GM23338 (cell line): ENCODE measurements around the gene GNAS. TPM values are rescaled to one million over a fixed set of nuclear protein-coding genes. Genes with fewer than 3 reads are reported as not detected.

Experiments used
- ATAC-seq: fragments of 200-7000 bp; cut with Tn5 transposase; 3 replicates; pipeline ENCODE4 v1.9.1; 2020
- DNase-seq: peaks from one replicate; pipeline ENCODE4 v3.0.0-alpha.2; 2015; ENCODE audit warnings: low spot score
- H2AFZ ChIP-seq: fragments of 200-600 bp; sonication (generic); 2 replicates; pipeline ENCODE4 v1.8.0; 2016; ENCODE audit warnings: antibody characterized with exemption, mild to moderate bottlenecking, moderate library complexity
- H3F3A ChIP-seq: fragments of 200-600 bp; sonication (generic); replicated peaks from 2 replicates; pipeline ENCODE4 v1.8.0; 2017; ENCODE audit warnings: antibody characterized with exemption, mixed run types, low read depth
- H3K27ac ChIP-seq: fragments of 200-600 bp; sonication (generic); 2 replicates; pipeline ENCODE4 v1.6.1; 2016; ENCODE audit warnings: low read depth
- H3K27me3 ChIP-seq: fragments of 200-600 bp; sonication (generic); 2 replicates; pipeline ENCODE4 v1.8.0; 2016; ENCODE audit warnings: mild to moderate bottlenecking, mixed run types, moderate library complexity; ENCODE audit not compliant: insufficient read depth
- H3K36me3 ChIP-seq: fragments of 200-600 bp; sonication (generic); 2 replicates; pipeline ENCODE4 v1.8.0; 2016; ENCODE audit warnings: mild to moderate bottlenecking; ENCODE audit not compliant: insufficient read depth
- H3K4me1 ChIP-seq: fragments of 200-600 bp; sonication (generic); 2 replicates; pipeline ENCODE4 v1.8.0; 2016; ENCODE audit warnings: mild to moderate bottlenecking, moderate library complexity; ENCODE audit not compliant: insufficient read depth
- H3K4me2 ChIP-seq: fragments of 200-600 bp; sonication (generic); 2 replicates; pipeline ENCODE4 v1.7.1; 2017; ENCODE audit warnings: mixed run types
- H3K4me3 ChIP-seq: fragments of 200-600 bp; sonication (generic); 2 replicates; pipeline ENCODE4 v1.6.1; 2016; ENCODE audit warnings: mixed run types
- H3K79me2 ChIP-seq: fragments of 200-600 bp; sonication (generic); replicated peaks from 2 replicates; pipeline ENCODE4 v1.8.0; 2017; ENCODE audit warnings: mild to moderate bottlenecking; ENCODE audit not compliant: insufficient read depth
- H3K9me2 ChIP-seq: fragments of 200-600 bp; sonication (generic); 2 replicates; pipeline ENCODE4 v1.8.0; 2017; ENCODE audit not compliant: insufficient read depth
- H4K20me1 ChIP-seq: fragments of 200-600 bp; sonication (generic); replicated peaks from 2 replicates; pipeline ENCODE4 v1.8.0; 2017; ENCODE audit warnings: mild to moderate bottlenecking; ENCODE audit not compliant: insufficient read depth
- H3K27ac Mint-ChIP-seq: 2 replicates; pipeline ENCODE4 v1.8.0; 2020; ENCODE audit warnings: inconsistent platforms, mild to moderate bottlenecking, moderate library complexity, mixed read lengths
- H3K27me3 Mint-ChIP-seq: 3 replicates; pipeline ENCODE4 v1.8.0; 2022; ENCODE audit warnings: low read depth, mild to moderate bottlenecking, moderate library complexity, mixed read lengths, inconsistent platforms; ENCODE audit not compliant: insufficient read depth, poor library complexity
- H3K36me3 Mint-ChIP-seq: 3 replicates; pipeline ENCODE4 v1.8.0; 2021; ENCODE audit warnings: low read depth, mild to moderate bottlenecking, inconsistent platforms, moderate library complexity, mixed read lengths
- H3K4me1 Mint-ChIP-seq: 3 replicates; pipeline ENCODE4 v1.8.0; 2020; ENCODE audit warnings: mild to moderate bottlenecking, inconsistent platforms, mixed read lengths
- H3K4me3 Mint-ChIP-seq: 3 replicates; pipeline ENCODE4 v1.8.0; 2021; ENCODE audit warnings: moderate library complexity, mild to moderate bottlenecking, inconsistent platforms, mixed read lengths
- H3K9me3 Mint-ChIP-seq: 3 replicates; pipeline ENCODE4 v1.8.0; 2020; ENCODE audit warnings: moderate library complexity, mild to moderate bottlenecking, inconsistent platforms, mixed read lengths
- CREB1 ChIP-seq: fragments of 250-450 bp; sonication (Bioruptor Pico); IDR thresholded peaks from 2 replicates; pipeline ENCODE4 v1.5.0; 2020; ENCODE audit warnings: low read depth, mild to moderate bottlenecking, moderate library complexity
- CTCF ChIP-seq, 2 experiments: fragments of 200-600 bp in 1 of 2; sonication (generic) in 1 of 2; conservative IDR thresholded peaks; 2 replicates each; pipeline versions ENCODE4 v1.5.1 to v1.6.1; 2016 to 2017; ENCODE audit warnings: antibody characterized with exemption in 2 of 2, low read depth in 2 of 2, mild to moderate bottlenecking in 2 of 2, moderate library complexity in 1 of 2
- ETS1 ChIP-seq: IDR thresholded peaks from 2 replicates; pipeline ENCODE4 v1.6.1; 2016; ENCODE audit warnings: antibody characterized with exemption
- EZH2 ChIP-seq: fragments of 200-600 bp; sonication (generic); IDR thresholded peaks from one replicate; pipeline ENCODE4 v1.8.0; 2017; ENCODE audit warnings: antibody characterized with exemption, mild to moderate bottlenecking, low read depth; ENCODE audit not compliant: unreplicated experiment
- EZH2phosphoT487 ChIP-seq: fragments of 200-600 bp; sonication (generic); IDR thresholded peaks from one replicate; pipeline ENCODE4 v1.8.1; 2018; ENCODE audit warnings: antibody characterized with exemption; ENCODE audit not compliant: unreplicated experiment
- JUNB ChIP-seq: IDR thresholded peaks from one replicate; pipeline ENCODE4 v1.6.1; 2016; ENCODE audit warnings: antibody characterized with exemption; ENCODE audit not compliant: unreplicated experiment
- NANOG ChIP-seq: IDR thresholded peaks from 2 replicates; pipeline ENCODE4 v1.6.1; 2016; ENCODE audit warnings: antibody characterized with exemption, borderline replicate concordance
- POLR2AphosphoS5 ChIP-seq: IDR thresholded peaks from 2 replicates; pipeline ENCODE4 v1.6.1; 2016; ENCODE audit warnings: antibody characterized with exemption, low read depth
- REST ChIP-seq: IDR thresholded peaks from one replicate; pipeline ENCODE4 v1.6.1; 2018; ENCODE audit warnings: antibody characterized with exemption; ENCODE audit not compliant: unreplicated experiment
- STAT1 ChIP-seq: IDR thresholded peaks from one replicate; pipeline ENCODE4 v1.6.1; 2016; ENCODE audit warnings: antibody characterized with exemption; ENCODE audit not compliant: unreplicated experiment
- ZNF114 ChIP-seq: fragments of 250-450 bp; sonication (Bioruptor Pico); IDR thresholded peaks from 2 replicates; pipeline ENCODE4 v1.5.0; 2020; ENCODE audit warnings: mild to moderate bottlenecking, moderate library complexity
- ZNF331 ChIP-seq: fragments of 250-450 bp; sonication (Bioruptor Pico); IDR thresholded peaks from 2 replicates; pipeline ENCODE4 v1.5.0; 2020; ENCODE audit warnings: low read depth, mild to moderate bottlenecking, moderate library complexity
- ZNF462 ChIP-seq: fragments of 250-450 bp; sonication (Bioruptor Pico); IDR thresholded peaks from 2 replicates; pipeline ENCODE4 v1.5.0; 2020; ENCODE audit warnings: mild to moderate bottlenecking, moderate library complexity
- polyA plus RNA-seq: library from polyadenylated mRNA; unstranded; fragments of >200 nt; fragmentation: Nextera tagmentation; extraction: Ambion mirVana; gene quantifications from 2 replicates; pipeline ENCODE4 v1.2.1, GENCODE V29; 2016
- total RNA-seq: library from RNA; depleted of rRNA; stranded (reverse); fragments of >200 nt; shearing (Covaris generic); gene quantifications from 2 replicates; pipeline ENCODE4 v1.2.3, GENCODE V29; 2014

The GNAS gene
- total and polyA plus RNA-seq, 2 experiments from 2014 or later = 917 to 1,042 TPM

GRCh38 chr20:58889334-58889760 lies 36.8 kb downstream of the GNAS start:
- Histone ChIP-seq H4K20me1 (no peaks in the 10 kb centered on the region), H2AFZ (no peak overlapping the region), H3K9me2 (0 out of 2 replicates have a peak, but pooled peaks cover 5% of the 10 kb centered on the region), H3K4me2 (peak overlapping the region; percentile 88), H3K27me3 (peaks cover 8% of the 10 kb centered on the region), H3K27ac (no peak overlapping the region), H3K79me2 (peaks cover 37% of the 10 kb centered on the region), H3K4me1 (peaks cover 21% of the 10 kb centered on the region), H3K36me3 (no peaks in the 10 kb centered on the region), H3K4me3 (peak overlapping the region; percentile 83), H3F3A (peaks cover 6% of the 10 kb centered on the region; the same call in 1 of the 2 replicates)
- DNase-seq (no peak), ATAC-seq (no peak)
- no peak for TF ChIP-seq JUNB
- TF ChIP-seq ZNF462 (CRISPR knock-in tag) = no peak
- no peak for TF ChIP-seq ZNF331
- TF ChIP-seq ETS1 = no peak
- no peak for TF ChIP-seq EZH2phosphoT487
- TF ChIP-seq REST = no peak
- TF ChIP-seq STAT1 = no peak
- no peak for TF ChIP-seq POLR2AphosphoS5
- no peak for TF ChIP-seq CREB1
- no peak for TF ChIP-seq ZNF114 (CRISPR knock-in tag)
- TF ChIP-seq CTCF (conservative IDR thresholded peaks at IDR 0.05; ENCODE audit: low read depth in 2 of 2) = no peak
- no peak for TF ChIP-seq NANOG
- no peak for TF ChIP-seq EZH2
- peak overlapping the region; percentile 83 for H3K4me3 Mint-ChIP-seq
- peaks cover 34% of the 10 kb centered on the region for H3K4me1 Mint-ChIP-seq
- H3K9me3 Mint-ChIP-seq = no peaks in the 10 kb centered on the region; the same call in 1 of the 3 replicates
- peaks cover 45% of the 10 kb centered on the region for H3K36me3 Mint-ChIP-seq
- H3K27ac Mint-ChIP-seq = no peak overlapping the region
- peaks cover 15% of the 10 kb centered on the region for H3K27me3 Mint-ChIP-seq
